Fibroblast of gingiva (primary cell): ENCODE data around the gene CNTN2.

Experiments used
- DNase-seq: peaks from one replicate; pipeline ENCODE4 v3.0.0-alpha.2; 2011; ENCODE audit warnings: low read depth

The CNTN2 gene

DNA sequence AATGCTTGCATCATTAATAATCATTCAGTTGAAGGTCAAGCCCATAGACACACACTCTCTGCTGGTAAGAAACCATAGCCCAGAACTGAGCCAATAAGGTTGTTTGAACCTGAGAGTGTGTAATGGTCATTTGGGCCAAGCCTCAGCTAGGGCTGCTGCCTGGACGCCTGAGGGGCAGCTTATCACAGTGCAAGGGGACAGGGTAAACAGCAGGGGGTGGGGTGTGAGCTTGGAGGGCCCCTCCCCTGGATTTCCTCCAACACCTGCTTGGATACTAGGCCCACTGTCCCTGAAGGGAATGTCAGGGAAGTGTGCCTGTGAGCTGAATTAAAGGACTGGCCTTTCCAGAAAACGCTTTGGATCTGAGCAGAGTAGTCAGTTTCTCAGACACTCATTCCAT, 24.6 kb upstream of the CNTN2 start:
- DNase-seq: no peak

DNA sequence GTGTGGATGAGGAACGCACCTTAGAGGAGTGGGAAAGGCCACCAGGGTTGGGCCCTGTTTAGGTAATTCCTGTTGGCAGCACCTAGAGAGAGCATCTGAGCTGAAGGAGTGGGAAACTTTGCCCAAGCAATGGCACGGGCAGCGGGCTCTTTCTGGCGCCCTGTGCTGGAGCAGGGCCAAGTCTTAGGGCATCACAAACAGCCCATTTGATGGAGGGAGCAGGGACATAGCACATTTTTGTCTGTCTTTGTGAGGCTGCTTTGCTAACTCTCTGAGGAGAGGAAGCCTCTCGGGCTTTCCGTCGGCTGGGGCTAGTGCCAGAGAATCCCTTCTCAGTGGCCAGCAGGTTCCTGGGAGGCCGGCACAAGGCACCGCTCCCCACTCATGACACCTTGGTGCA, 22.5 kb upstream of the CNTN2 start:
- DNase-seq: no peak

DNA sequence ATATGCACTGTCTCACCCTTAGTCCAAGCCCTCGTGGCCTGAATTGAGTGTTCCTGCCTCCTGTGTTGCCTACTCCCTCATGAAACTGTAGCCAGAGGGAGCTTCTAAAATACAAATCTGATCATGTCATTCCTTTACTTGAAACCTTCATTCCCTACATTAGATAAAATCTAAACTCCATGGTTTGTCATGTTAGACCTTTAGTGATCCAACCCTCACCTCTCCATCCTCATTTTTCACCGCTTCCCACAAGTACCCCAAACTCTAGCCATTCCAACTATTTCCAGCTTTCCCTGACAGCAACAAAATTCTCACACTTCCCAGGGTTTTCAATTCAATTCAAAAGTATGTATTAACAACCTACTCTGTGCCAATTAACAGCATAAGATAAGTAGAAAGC, 18.3 kb upstream of the CNTN2 start:
- DNase-seq: no peak

DNA sequence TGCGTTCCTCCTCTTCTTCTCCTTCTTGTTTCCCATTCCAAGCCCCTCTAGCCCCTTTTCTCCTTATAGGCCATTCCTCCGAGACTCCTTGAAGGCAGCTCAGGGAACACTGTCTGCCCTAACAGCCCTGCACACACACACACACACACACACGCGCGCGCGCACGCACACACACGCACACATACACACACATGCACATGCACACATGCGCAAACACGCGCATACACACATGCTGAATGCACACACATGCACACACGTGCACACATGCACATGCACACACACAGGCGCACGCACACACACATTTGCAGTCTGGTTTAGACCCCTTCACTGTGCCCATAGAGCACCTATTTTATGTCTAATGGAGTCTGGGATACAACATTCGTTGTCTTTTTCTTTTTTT, 17.8 kb upstream of the CNTN2 start:
- DNase-seq: no peak

DNA sequence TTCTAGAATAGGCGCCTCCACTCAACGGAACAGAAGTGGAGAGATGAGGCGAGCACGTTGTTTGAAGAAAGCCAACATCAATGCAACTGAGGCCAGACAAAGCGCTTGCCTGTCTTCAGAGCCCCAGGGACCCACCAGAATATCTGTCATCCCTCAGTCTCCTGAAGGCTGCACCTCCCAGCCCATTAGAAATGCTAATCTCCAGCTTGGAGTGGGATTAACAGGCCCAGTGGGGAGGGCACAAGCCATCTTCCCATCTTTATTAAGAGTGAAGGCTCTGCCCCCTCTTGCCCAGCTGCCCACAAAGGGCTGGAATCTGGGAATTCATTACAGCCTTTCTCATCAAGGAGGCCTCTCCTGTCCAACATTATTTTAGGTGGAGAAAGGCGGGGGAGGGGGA, 16.8 kb upstream of the CNTN2 start:
- DNase-seq: no peak

DNA sequence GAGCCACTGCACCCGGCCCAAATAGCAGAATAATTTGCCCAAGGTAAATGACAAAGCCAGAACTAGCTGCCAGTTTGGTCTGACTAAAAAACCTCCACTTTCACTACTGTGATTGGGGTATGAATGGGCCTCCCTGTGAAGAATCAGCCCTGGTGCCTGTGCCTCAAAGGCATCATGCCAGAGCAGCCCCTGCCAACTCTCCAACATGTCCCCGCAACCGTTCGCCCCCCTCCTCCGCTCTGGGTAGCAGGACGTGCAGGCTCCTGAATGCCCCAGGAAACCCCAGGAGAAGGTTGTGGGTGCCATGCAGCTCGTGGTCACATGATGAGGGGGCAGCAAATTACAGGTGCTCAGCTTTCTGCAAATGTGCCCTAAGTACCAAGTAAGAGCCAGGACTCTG, 14.6 kb upstream of the CNTN2 start:
- DNase-seq: no peak

DNA sequence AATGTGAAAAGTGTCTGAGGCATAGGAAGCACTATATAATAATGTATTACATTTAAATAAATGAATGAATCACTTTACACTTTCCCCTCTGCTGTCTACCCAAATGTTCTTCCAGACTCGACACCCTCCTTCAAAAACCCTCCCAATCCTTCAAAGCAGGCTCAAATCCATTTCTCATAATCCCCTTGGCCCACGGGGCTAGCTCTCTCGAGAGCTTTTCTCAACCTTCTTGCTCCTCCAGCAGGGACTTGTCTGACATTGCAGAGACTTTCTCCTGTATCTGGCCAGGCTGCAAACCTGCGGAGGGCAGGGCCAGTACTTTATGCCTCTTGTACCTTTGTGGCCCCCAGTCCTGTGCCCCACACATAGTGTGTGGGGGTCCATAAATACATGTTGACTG, 14.1 kb upstream of the CNTN2 start:
- DNase-seq: no peak

DNA sequence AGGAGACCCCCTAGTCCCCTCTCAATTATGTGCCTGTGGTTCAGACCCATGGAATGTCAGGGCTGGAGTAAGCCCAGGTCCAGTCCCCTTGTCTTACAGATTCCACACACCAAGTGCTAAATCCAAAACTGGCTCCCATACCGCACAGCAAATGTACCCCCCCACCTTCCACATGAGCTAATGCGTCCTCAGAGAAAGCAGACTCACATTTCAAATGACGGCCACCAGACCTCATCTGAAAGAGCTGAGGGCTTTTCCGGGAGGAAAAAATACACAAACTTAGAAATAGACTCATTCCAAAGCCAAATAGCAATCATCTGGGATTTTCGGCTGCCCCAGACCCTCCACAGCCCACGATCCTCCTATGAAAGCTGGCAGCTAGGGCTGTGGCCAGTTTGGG, 12.8 kb upstream of the CNTN2 start:
- no peak for DNase-seq

DNA sequence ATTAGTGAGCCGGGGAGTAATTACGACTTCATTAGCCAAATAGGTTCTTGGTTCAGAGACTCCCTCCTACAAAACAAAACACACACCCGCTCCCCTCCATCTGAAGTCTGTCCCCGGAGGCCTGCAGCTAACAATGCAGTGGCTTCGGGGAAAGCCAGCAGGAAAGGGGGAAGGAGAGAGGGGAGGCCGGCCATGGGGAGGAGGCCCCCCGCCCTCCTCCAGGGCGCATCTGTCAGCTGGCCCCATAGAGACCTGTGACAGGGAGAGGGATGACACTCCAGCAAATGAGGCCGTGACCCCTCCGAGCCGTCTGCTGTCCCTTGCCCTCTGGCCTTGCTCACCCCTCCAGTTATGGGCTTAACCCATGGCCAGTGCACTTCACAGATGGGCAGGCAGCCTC, 12.1 kb upstream of the CNTN2 start:
- no peak for DNase-seq

DNA sequence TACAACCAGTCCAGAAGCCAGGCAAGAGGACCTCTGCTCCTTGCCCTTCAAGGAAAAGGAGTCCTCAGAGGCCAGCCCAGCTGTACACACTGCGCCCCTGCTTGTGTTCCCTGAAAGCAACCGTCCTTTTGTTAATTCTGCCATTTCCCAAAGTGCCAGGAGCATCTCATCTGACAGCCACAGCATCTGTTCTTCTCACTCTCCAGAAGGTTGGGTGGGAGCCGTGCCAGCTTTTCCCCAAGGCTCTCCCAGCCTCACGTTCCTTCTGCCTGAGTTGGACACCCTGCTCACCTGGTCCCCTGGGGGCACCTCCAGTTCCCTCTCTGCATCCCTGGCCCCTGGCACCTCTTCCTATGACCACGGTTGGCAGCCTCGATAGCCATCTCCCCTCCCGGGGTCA, 10.5 kb upstream of the CNTN2 start:
- DNase-seq: no peak

DNA sequence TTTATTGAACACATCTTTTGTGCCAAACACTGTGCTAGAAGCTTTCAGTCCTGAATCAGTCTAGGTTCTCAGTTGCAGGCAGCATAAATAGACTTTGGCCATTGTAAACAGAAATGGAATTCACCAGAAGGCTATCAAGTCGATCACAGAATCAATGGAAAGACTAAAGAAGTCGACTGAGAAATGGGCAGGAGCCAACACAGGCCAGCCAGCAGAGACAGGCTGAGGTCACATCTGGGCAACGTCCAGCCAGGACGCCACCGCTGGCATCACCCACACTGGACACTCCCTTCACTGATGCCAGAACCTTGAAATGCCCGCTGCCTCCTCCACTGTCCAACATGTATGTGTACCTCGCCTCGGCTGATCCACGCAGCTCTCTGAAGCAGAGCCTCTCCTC, 5.5 kb upstream of the CNTN2 start:
- no peak for DNase-seq

DNA sequence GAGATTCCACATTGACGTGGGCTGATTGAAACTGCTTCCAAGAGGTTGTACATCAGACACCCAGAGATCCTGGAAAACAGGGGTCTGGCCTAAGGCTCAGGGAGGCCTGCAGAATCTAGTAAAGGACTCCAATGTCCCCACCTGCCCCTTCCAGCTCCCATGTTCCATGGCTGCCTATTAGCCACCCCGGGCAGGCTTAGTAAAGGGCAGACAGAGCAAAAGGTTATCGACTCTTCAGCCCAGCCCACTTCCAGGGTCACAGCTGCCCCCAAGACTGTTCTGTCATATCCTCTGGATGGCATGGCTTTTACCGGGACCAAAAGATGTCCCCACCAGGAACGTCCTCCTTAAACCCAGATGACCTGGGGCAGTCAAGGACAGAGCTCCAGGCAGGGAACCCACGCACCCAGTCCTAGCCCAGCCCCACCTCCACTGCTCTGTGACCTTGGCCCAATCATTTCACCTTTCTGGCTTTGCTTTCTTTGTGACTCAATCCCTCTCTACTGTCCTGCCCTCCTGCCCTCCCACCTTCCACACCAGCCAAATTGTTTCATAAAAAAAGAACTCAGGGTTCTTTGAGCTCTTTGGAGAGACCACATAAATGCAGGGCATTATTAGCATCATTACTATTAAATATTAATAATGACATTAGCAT, 4.8 kb upstream of the CNTN2 start:
- no peak for DNase-seq

DNA sequence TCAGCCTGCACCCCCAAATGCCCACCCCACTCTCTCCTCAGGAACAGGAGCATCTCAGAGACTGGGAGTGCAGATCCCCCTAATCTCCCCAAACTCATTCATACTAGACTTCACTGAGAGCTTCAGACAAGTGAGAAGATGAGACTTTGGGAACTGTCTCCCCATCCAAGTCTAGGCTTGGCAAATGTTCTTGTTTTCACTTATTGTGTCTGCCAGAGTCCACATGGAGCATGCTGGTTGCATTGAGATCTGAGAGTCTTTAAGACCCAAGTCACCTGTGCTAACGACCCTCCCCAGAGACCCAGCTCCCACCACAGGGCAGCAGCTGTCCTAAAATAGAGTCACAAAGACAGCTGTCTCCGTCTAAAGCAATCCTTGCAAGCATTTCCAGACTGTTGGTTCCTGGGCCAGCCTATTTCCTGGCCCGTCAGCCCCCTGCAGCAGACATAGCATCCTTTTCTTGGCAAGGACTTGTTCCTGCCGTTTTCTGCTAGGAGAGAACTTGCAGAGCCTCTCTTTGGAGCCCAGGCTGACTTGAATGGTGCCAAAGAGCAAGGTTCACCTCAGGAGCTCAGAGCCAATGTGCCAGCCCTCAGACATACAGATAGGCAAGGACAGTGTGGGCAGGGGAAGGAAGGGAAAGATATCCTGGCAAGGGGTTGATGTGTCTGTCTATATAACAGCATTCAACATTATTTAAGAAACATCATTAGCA, 1.9 kb upstream of the CNTN2 start:
- DNase-seq: no peak

DNA sequence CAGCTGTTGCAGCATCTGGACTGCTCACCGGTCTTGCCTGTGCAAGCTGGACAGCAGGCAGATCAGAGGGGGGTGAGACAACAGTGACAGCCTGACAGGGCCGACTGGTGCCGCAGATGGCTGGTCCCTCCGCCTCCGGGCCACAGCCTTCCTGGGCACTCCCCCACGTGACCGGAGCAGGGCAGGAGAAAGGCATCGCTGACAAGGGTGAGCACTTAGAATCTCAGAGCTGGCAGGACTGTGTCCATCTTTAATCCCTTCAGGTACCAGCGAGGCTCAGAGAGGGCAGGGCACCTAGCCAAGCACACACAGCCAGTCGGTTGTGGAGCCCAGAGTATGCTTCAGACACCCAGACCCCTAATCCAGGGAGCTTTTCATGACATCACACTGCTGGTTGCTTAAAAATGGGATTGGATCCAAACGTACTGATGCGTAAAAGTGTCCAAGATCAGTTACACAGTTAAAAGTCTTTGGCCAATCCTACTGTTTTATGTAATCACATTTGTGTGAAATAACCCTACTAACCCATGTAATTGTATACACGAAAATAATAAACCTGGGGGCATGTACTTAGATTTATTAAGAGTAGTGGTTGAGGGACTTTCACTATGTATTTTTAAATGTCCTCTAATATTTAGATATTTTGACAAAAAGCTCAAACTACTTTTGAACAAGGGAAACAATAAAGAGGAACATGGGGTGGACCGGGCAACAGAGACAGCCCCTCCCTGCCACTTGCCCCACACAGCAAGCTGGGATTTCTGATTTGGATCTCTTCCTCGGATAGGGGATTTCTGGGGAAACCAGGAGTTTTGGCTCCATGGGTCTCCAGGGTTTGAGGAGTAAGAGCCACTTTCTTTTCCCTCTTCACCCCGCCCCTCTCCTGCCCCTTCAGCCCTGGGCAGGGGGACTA, 758 bp upstream of the CNTN2 start:
- DNase-seq: no peak

DNA sequence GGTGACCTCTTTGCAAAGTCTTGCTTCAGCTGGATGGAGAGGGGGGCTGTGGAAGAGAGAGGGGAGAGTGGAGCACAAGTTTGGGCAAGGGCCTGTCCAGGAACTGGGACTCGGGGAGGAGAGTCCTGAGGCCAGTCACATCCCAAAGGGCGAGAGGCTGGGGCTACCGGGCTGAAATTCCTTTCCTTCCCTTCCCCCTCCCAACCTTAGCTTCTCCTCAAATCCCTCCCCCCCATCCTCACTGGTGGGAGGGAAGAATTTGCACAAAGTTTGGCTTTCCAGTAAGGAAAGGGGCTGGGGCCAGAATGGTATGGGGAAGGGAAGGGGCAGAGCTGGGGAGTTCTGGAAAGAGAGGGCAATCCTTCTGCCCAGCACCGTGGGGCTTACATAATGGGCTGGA, 854 bp downstream of the CNTN2 start:
- DNase-seq: no peak

DNA sequence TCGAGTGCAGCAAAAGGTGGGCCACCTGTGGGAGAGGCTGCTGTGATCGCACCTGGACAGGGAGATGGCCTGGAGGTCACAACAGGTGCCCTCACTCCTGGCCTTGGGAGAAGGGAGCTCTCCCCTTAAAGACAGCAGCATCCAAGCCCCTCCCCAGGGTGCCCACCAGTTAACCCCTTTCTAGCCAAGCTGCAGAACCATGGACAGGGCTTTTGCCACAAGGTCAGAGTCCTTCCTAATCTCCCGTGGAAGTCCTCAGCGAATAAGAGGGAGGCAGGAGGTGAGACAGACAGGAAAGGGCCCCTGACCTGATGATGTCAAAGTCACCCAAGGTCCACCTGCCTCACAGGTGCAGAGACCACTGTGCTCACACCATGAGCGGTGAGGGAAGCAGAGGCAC, 1.7 kb downstream of the CNTN2 start:
- no peak for DNase-seq

DNA sequence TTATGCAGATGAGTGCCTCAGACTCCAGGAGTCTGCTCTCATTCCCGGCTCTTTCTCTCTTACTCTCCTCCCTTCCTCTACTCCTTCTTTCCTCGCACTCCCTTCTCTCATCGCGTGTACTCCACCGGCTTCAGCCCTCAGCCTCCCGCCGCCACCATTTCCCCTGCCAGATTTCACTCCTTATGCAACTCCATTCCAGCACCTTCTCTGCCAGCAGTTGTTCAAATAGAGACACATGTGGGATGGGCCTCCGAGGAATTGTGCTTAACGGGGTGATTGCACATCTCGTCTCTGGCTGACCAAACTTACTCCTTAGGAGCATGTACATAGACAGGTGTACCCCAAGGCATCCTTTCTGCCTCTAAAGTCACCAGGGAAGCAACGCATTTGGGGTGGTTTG, 2.1 kb downstream of the CNTN2 start:
- no peak for DNase-seq

DNA sequence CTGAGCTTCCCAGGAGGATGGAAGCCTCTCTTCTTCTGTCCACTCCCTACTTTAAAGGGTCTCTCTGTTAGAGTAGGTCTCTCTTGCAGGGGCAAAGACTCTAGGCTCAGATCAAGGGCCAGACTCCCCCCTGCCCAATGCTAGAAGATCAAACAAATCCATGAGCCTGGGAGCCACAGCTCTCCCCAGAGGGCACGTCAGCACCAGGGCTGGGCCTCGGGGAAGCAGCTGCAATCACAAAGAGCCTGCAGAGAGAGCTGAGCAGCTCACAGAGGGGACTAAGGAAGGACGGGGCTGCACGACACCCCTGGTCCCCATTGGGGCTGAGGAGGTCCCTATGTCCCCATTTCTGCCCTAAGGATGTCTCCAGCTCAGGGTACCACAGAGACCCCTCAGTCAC, 3.9 kb downstream of the CNTN2 start:
- DNase-seq: no peak

DNA sequence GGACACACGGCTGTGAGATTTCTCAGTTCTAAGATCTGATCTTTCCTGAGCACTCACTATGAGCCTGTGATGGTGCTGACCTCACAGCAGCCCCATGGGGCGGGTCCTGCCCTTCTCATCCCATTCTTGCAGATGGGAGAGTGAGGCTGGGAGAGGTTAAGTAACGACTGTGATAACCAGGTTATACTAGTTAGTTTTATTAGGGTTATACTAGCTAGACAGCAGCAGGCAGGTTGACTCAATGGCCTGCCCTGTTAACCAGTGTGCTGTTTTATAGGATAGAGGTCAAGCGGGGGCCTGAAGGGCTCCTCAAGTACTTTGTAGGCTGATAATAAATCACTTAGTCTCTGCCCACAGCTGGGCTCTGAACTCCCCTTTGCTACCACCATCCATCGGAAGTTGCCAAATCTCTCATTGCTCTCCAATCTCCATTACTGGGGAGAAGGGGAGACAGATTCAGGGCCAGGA, 4.8 kb downstream of the CNTN2 start:
- no peak for DNase-seq

DNA sequence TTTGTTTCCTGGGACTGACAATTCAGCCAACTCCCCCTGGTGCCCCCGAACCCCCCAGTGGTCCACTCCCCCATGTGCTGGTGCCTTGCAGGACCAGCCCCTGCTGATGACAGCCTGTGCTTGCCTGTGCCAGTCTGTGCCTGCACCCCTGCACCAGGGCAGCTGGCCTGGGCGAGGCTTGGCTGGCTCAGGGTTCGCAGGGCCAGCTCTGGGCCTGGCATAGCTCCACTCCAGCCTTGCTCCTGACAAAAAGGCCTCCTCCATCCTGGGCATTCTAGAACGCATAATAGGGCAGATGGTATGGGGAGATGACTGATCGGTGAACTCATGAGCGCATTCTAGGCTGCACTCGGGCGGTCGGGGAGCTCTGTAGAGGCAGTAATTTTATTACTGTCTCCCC, 5.4 kb downstream of the CNTN2 start:
- DNase-seq: no peak

DNA sequence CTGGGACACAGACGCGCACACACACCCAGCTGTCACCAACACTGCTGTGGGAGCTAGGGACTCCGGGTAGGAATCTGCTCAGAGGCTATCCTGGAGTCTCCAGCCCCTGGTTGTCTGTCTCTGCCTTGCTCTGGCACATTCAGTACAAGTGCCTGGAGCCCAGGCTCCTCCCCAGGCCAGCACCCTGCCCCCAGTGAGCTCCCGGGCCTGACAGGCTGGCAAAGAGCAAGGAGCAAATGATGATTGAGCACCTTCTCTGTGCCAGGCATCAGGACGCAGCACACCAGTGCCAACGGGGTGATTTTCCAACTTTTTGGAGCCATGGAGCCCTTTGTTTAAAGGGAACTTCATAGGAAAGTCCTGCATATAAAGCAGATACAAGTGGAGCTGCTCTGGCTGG, 6.5 kb downstream of the CNTN2 start:
- no peak for DNase-seq

DNA sequence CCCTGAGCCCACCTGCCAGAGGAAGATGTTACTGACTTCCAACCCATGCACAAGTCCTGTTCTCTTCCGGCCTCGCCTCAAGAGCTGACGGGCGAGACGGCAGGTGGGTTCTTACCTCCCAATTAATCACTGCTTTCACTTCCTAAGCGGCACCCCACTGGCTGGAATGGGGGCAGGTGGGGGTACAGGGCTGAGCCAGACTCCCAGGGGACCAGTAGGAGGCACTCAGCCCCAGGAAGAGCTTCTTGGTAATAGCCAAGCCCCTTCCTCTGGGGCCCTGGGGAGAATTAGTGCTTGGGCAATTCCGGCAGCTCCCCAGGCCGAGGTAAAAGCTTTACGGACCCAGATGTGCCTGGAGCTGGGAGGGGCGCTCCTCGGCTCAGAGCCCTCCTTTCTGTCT, 9.7 kb downstream of the CNTN2 start:
- DNase-seq: no peak

DNA sequence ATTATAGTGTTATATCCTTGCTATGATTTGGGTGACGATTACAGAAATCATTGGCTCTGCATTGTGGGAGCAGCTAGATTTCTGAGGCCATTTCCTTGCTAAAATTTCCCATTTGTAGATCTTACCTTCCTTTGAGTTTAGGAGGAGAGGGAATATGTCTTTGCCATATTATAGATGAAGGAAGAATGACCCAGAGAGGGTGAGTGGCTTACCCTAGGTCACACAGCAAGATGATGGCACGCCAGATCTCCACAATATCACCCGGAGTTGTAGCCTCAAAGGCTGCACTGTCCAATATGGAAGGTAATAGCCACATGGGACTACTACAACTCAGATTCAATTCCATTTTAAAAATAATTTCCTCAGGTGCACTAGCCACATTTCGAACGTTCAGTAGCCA, 10.3 kb downstream of the CNTN2 start:
- no peak for DNase-seq
